Parathyroid adenoma (tissue), 2 donors: ENCODE results near the gene PACRG.

Source experiments
- H2AFZ ChIP-seq: fragments of 300-600 bp; sonication (generic); one replicate; pipeline ENCODE4 v1.7.0; 2017; ENCODE audit warnings: antibody characterized with exemption, mild to moderate bottlenecking
- H3K27ac ChIP-seq: fragments of 300-600 bp; sonication (generic); one replicate; pipeline ENCODE4 v1.7.0; 2017
- H3K27me3 ChIP-seq: fragments of 300-600 bp; sonication (generic); one replicate; pipeline ENCODE4 v1.7.0; 2017; ENCODE audit warnings: low read length; ENCODE audit not compliant: control insufficient read depth, insufficient read depth
- H3K36me3 ChIP-seq: fragments of 300-600 bp; sonication (generic); one replicate; pipeline ENCODE4 v1.7.0; 2017; ENCODE audit warnings: low read length; ENCODE audit not compliant: control insufficient read depth, insufficient read depth
- H3K4me1 ChIP-seq: fragments of 300-600 bp; sonication (generic); one replicate; pipeline ENCODE4 v1.7.0; 2017; ENCODE audit warnings: control low read depth
- H3K4me2 ChIP-seq: fragments of 300-600 bp; sonication (generic); one replicate; pipeline ENCODE4 v1.7.0; 2017; ENCODE audit warnings: low read length
- H3K4me3 ChIP-seq: fragments of 300-600 bp; sonication (generic); one replicate; pipeline ENCODE4 v1.7.0; 2017; ENCODE audit warnings: low read depth, low read length
- H3K79me2 ChIP-seq: fragments of 300-600 bp; sonication (generic); one replicate; pipeline ENCODE4 v1.7.0; 2017; ENCODE audit warnings: control low read depth
- H3K9ac ChIP-seq: fragments of 300-600 bp; sonication (generic); one replicate; pipeline ENCODE4 v1.7.0; 2017; ENCODE audit warnings: mild to moderate bottlenecking
- H3K9me3 ChIP-seq: fragments of 300-600 bp; sonication (generic); one replicate; pipeline ENCODE4 v1.7.0; 2017; ENCODE audit warnings: low read length; ENCODE audit not compliant: control insufficient read depth
- TF ChIP-seq, protein P1 (sequence below): fragments of 300-600 bp; sonication (generic); IDR thresholded peaks from one replicate; pipeline ENCODE4 v1.7.0; 2017; ENCODE audit warnings: antibody characterized with exemption, mild to moderate bottlenecking
- donor health status: primary hyperparathyroidism.

PACRG gene

DNA sequence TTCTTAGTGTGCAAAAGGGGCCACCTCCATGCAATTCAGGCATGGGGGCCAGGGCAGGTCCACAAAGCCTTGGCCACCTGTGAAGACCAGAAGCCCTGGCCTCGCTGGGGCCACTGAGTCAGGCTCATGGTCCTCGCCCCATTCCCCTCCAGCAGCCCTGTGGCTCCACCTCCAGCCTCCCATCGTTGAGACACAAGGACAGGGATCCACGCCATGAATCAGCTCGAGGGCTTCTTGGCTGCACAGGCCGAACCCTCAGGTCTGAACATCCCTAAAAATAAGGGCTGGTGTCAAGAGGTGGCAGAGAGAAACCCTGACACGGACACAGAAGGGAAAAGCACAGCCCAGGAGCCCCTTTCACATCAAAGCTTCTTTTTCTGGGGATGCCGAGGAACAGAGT is 618.2 kb downstream of the PACRG start:
- H3K27ac ChIP-seq = no peak overlapping the region
- H3K4me3 ChIP-seq = no peak overlapping the region

DNA sequence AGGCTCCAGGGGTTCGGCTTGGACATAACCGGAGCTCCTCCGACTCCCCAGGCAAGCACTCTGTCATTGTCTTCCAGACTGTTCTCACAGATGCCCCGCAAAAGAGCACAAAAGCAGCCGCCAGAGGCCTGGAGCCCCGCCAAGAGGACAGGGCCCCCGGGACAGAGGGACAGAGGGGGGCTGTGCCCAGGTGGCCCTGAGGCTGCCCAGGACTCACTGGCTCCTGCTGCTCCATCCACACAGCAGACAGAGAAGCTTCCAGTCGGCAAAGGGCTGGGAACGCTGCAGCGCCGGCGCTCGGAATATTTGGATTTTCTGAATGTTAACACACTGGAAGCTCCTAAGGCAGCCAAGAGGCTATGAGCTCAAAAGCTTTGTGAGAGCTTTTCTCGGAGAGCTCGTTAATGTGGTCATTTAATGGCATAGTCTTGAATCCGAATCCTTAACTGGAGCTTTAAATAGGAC is 618.8 kb downstream of the PACRG start:
- H3K9me3 ChIP-seq = no peaks in the 10 kb centered on the region
- H3K36me3 ChIP-seq = no peaks in the 10 kb centered on the region
- H3K4me1 ChIP-seq = no peaks in the 10 kb centered on the region
- no peaks in the 10 kb centered on the region for H3K79me2 ChIP-seq
- TF ChIP-seq, protein P1, sequence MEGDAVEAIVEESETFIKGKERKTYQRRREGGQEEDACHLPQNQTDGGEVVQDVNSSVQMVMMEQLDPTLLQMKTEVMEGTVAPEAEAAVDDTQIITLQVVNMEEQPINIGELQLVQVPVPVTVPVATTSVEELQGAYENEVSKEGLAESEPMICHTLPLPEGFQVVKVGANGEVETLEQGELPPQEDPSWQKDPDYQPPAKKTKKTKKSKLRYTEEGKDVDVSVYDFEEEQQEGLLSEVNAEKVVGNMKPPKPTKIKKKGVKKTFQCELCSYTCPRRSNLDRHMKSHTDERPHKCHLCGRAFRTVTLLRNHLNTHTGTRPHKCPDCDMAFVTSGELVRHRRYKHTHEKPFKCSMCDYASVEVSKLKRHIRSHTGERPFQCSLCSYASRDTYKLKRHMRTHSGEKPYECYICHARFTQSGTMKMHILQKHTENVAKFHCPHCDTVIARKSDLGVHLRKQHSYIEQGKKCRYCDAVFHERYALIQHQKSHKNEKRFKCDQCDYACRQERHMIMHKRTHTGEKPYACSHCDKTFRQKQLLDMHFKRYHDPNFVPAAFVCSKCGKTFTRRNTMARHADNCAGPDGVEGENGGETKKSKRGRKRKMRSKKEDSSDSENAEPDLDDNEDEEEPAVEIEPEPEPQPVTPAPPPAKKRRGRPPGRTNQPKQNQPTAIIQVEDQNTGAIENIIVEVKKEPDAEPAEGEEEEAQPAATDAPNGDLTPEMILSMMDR = no peak
- no peak overlapping the region for H3K4me2 ChIP-seq
- no peak overlapping the region for H3K27ac ChIP-seq
- H3K4me3 ChIP-seq = no peak overlapping the region
- H3K27me3 ChIP-seq = no peaks in the 10 kb centered on the region
- H3K9ac ChIP-seq = no peak overlapping the region
- H2AFZ ChIP-seq = no peak overlapping the region

More for the DNA sequence above, 618.2 kb downstream of the PACRG start:
- Histone ChIP-seq H3K9ac (no peak overlapping the region), H2AFZ (no peak overlapping the region), H3K4me1 (no peaks in the 10 kb centered on the region), H3K27me3 (no peaks in the 10 kb centered on the region), H3K4me2 (no peak overlapping the region), H3K79me2 (no peaks in the 10 kb centered on the region), H3K9me3 (no peaks in the 10 kb centered on the region), H3K36me3 (no peaks in the 10 kb centered on the region)
- TF ChIP-seq, protein P1 = no peak

DNA sequence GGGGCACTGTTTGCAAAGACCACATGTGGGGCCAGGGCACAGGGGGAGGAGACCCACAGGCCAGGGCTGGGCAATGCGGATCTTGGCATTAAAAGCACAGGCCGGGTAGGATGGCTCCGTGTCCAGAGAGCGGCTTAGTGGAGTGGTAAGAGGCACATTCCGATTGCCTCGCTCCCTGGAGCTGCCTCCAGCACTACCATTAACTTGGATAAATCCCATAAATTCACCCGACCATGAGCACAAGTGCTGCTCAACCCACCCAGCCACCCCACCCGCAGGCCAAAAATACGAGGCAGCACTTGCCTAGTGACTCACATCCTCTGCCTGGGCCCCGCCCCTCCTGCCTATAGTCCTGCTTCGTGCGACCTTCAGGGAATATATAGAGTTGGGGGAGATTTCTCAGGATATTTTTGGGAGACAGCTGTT is 619.3 kb downstream of the PACRG start:
- Histone ChIP-seq H2AFZ (no peak overlapping the region), H3K9ac (no peak overlapping the region), H3K9me3 (no peaks in the 10 kb centered on the region), H3K79me2 (no peaks in the 10 kb centered on the region), H3K4me2 (no peak overlapping the region), H3K36me3 (no peaks in the 10 kb centered on the region), H3K4me1 (no peaks in the 10 kb centered on the region), H3K27ac (no peak overlapping the region), H3K4me3 (no peak overlapping the region), H3K27me3 (no peaks in the 10 kb centered on the region)
- TF ChIP-seq, protein P1 = no peak

DNA sequence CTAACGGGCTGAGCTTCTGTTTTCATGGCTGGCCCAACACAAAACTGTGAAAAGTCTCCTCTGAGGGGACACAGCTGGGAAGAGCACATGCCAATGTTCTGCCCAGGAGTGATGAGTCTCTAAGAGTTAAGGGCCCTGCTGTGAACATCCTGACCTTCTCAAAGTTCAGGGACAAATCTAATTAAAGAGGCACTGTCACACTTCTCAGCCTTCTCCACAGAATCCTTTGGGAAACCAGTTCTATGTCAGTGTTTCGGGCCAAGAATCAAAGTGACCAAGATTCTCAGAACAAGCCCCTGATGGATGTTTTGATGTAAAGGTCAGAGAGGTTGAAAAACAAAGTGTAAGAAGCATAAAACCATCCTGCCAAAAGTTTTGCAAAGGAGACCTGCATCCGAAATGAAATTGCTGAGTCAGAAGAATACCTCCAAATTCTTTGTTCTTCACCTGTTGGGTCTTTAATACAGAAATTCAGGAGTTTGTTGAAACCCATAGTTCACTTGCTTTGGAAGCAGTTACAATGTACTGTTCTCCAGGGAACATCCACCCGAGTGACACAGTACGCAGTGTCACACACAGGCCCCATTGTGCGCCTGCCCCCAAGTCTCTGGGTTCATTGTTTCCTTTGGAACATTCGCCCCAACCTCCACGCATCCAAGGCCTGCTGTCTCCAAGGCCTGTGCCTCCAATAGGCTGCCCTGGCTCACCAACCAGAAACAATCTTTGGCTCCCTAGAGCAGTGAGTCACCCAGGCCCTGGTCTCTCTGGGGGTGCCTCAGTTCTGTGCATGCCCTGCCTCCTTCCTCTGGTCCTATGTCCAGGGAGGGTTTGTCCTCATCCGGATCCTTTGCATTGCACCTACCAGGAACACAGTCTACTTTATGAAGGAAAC is 621.3 kb downstream of the PACRG start:
- Histone ChIP-seq H3K4me1 (no peaks in the 10 kb centered on the region), H3K4me3 (no peak overlapping the region), H3K36me3 (no peaks in the 10 kb centered on the region), H3K27ac (no peak overlapping the region), H3K4me2 (no peak overlapping the region), H2AFZ (no peak overlapping the region), H3K27me3 (no peaks in the 10 kb centered on the region), H3K9ac (no peak overlapping the region), H3K79me2 (no peaks in the 10 kb centered on the region), H3K9me3 (no peaks in the 10 kb centered on the region)
- TF ChIP-seq, protein P1 = no peak

DNA sequence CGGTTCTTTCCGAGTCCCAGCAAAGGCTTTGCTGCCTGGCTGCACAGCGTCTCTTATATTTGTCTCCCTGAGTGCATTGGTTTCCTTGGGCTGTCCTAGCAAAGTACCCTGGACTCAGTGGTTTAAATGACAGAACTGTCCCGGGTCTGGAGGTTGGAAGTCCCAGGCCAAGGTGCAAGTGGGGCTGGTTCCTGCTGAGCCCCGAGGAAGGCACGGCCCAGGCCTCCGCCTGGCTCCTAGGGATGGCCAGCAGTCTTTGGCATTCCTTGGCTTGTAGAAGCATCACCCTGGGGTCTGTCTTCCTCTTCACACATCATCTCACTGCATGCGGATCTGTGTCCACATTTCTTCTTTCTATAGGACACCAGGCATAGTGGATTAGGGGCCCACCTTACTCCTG is 621.9 kb downstream of the PACRG start:
- no peaks in the 10 kb centered on the region for H3K9me3 ChIP-seq
- no peak overlapping the region for H3K9ac ChIP-seq
- no peaks in the 10 kb centered on the region for H3K4me1 ChIP-seq
- H2AFZ ChIP-seq = no peak overlapping the region
- H3K27me3 ChIP-seq = no peaks in the 10 kb centered on the region
- H3K79me2 ChIP-seq = no peaks in the 10 kb centered on the region
- H3K4me2 ChIP-seq = no peak overlapping the region
- H3K4me3 ChIP-seq = no peak overlapping the region
- no peaks in the 10 kb centered on the region for H3K36me3 ChIP-seq
- TF ChIP-seq, protein P1 = no peak
- no peak overlapping the region for H3K27ac ChIP-seq
